Measurements from ENCODE around the gene NOTO.

The NOTO gene

GRCh38 chr2:73235315-73236028 lies 33.1 kb downstream of the NOTO start:
- no peak for DNase-seq

DNA sequence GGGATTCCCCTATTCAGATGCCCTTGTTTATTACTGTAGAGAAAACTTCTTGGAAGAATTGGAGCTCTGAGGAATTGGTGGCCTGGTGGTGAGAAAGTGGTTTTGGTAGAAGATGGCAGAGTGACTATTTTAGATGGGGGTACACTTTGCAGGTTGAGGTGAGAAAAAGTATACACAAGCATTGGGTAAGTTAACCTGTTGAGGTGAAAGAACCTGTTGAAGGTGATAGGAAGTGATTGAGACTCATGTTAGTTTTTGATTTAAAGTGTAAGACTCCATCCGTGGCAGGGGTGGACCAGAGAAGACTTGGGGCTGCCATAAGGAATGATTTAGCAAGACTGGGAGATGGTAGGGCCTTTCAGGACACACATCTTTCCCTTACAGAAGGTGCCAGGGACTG lies 34.8 kb downstream of the NOTO start:
- DNase-seq, result no peak

DNA sequence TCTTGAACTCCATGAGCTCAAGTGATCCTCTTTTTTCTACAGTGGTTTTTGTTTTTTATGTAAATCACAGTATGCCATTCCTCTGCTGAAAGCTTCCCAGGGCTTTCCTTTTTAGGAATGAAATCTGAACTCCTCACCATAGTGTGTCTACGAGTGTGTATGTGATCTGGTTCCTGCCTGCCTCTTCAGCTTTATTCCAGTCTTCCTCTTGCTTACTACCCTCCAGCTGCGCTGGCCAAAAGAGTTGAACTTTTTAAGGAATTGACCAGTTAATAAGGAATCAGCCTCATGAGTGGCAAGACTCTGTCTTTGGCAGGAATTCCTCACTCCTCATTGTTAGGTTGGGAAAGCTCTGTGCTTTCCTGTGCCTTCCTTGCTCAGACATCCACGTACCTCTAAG lies 35.8 kb downstream of the NOTO start:
- DNase-seq, result no peak

GRCh38 chr2:73238976-73239375 lies 36.6 kb downstream of the NOTO start:
- DNase-seq, result no peak

GRCh38 chr2:73239776-73240175 lies 37.4 kb downstream of the NOTO start:
- DNase-seq, result no peak

- DNase-seq, result no peak
Measured at GRCh38 chr2:73243884-73244570, 41.7 kb downstream of the NOTO start.

GRCh38 chr2:73244580-73244979 lies 42.2 kb downstream of the NOTO start:
- no peak for DNase-seq

DNA sequence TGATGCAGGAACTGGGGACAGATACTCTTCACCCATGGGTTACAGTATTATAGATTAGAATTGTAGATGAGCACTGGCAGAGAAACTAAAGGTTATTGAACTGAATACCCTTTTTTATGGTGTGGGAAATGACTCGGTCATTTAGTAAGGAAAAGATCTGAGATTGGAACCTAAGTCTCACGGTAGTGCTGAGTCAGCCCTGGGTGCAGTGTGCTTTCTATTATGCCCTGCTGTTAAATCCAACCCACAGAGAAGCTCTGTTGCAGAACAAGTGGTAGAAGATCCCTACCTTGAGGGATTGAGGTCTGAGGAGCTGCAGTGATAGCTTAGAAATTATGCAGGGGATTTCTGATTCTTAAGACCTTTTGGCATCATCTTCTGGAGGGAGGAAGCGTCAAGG lies 44.5 kb downstream of the NOTO start:
- DNase-seq, result no peak

- DNase-seq, result no peak
Measured at GRCh38 chr2:73249636-73250035, 47.3 kb downstream of the NOTO start.

DNA sequence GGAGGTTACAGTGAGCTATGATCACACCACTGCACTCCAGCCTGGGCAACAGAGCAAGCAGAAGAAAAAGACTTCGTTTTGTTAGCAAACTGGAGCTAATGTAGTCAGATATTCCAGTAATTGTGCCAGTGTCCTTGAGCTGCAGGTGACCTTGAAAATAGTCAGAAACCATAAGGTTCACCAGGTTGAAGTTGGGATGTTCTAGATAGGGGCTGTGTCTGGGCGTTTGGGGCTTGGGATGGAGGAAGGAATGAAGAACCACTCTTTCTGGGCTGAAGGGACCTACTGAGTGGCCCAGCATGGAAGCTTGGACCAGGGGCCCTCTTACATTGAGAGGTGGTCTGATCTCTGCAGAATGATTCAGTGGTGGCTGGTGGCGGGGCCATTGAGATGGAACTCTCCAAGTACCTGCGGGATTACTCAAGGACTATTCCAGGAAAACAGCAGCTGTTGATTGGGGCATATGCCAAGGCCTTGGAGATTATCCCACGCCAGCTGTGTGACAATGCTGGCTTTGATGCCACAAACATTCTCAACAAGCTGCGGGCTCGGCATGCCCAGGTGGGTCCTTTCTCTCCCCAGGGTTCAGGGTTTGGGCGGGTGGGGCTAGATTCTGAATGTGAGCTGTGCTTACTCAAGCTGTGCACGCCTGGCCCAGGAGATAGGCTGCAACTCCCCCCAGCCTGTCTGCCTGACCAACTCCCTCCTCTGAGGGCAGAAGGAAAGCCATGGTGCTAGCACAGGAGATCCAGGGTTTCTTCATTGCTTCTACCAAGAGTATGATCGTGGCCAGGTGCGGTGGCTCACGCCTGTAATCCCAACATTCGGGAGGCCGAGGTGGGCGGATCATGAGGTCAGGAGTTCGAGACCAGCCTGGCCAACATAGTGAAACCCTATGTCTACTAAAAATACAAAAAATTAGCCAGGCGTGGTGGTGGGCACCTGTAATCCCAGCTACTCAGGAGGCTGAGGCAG lies 48.8 kb downstream of the NOTO start:
- DNase-seq, result no peak

- no peak for DNase-seq
Measured at GRCh38 chr2:73252238-73253027, 50.1 kb downstream of the NOTO start.

DNA sequence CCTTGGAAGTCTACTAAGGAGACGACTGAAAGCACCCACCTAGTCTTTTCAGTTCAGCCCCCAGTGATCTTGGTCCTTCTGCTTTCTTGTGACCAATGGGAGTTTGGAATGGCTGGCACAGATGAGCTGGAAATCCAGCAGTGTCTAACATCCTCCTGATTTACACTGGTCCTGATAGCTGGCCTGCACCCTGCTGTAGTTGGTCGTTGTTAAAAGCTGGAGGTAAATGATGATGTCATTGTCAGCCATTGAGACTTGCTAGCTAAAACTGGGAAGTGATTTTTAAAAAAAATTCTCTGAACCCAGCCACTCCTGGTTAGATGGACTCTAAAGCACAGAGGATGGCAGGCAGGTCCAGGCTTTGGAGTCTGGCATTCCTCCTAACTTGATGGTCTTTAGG lies 51.0 kb downstream of the NOTO start:
- no peak for DNase-seq

DNA sequence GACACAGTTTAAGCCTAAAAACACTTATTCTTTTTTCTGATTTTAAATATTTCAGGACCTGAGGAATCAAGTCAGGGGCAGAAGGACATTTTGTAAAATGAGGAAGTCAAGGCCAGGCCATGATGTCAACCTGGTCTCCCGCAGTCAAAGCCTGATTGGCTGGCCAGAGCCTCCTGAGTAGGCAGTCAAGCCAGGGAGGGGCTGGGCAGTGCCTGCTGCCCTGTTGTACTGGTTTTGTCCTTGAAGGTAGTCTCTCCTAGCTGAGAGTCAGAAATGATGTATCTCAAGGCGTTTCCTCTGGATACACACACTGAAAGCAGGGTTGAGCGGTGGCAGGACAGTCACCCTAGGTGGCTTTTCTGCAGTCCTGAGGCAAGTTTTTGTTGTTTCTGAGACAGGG lies 51.5 kb downstream of the NOTO start:
- DNase-seq, result no peak

- no peak for DNase-seq
Measured at GRCh38 chr2:73254343-73255006, 52.1 kb downstream of the NOTO start.

- DNase-seq, result no peak
Measured at GRCh38 chr2:73255007-73255644, 52.8 kb downstream of the NOTO start.

GRCh38 chr2:73255907-73256617 lies 53.7 kb downstream of the NOTO start:
- no peak for DNase-seq

DNA sequence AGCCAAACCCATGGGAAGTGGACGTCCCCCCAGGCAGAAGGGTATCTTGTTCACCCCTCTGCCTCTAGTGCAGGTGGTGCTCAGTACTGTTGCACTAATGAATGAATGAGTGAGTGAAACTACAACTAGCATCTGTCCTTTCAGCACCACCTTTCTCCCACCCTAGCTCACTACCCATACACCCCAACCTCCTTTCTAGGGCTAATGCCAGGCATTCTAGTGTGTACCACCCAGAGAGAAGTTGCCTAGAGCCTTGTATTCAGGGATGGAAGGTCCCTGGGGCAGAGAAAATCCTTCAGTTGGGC lies 54.2 kb downstream of the NOTO start:
- DNase-seq, result no peak

DNA sequence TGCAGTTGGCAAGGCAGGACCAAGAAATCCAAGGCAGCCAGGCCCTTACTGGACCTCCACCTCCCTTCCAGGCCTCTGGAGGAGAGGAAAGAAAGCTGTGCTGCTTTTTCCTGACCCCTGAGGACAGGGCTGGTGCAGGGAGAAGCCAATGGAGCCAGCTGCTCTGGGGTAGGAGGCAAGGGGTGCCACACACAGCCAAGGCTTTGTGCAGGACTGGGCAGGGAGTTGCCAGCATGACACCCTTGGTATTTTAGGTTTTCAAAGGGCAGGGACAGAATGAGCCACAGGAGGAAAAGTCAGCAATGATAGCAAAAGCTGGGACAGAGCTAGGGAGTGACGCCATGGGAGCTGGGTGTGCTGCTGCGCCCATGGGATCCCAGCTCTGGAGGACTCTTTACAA lies 54.6 kb downstream of the NOTO start:
- no peak for DNase-seq

DNA sequence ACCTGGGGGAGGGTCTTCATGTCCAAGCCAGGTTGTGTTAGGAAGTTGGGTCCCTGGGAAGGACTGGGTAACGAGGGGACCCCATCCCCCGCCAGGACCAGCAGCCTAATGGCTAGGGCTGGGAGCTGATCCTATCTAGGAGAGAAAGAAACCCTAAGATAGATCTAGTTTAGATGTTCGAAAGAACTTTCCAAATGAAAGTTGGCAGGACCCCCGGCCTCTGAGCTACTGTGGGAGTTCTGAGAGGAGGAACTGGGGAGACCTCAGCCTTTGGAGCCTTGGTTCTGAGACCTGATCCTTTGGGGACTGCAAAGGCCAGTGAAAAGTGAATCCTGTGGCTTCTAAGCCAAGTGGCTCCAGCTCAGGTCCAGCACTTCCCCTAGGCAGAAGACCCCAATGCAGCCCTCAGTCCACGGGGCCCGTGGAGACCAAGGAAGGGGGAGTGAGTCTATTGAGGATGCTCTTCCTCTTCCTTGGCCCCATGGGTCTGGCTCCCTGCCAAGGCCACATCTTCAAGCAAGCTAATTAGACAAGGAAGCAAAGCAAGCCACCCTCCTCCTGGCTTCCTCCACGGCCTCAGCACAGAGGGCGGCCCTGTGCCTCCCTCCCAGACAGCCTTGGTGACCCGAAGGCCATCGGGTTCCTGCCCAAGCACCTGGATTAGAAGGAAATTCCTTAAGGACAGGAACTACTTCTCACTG lies 55.2 kb downstream of the NOTO start:
- peak; percentile 14 for DNase-seq

GRCh38 chr2:73258186-73258912 lies 56.0 kb downstream of the NOTO start:
- DNase-seq, result no peak
